ENCODE data around the gene SEC16A. TPM values are rescaled to one million over a fixed set of nuclear protein-coding genes. Genes with fewer than 3 reads are reported as not detected.

SEC16A gene
- total and polyA plus RNA-seq, 4 donors = 21.7 to 96.1 (median 66.0) TPM

DNA sequence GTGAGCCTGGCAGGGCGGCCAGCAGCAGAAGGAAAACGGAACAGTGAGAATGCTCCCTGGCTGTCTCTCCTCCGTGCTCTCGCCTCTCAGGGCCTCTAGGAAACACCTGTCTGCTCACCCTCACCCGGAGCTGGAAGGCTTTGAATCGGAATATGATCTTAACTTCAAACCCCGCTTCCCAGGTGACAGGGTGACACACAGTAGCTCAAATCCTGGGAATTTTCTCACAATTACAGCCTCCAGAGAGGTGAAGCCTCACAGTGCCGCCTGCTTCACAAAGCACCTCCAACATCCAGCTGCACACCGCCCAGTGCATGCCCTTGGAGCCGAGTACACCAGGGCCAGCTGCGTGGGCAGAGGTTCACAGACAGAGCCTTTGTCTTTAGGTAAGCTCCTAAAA, 12.5 kb downstream of the SEC16A start:
- DNase-seq (ENCODE audit: low spot score) = no peak
- TF ChIP-seq HNF4A (conservative IDR thresholded peaks at IDR 0.05) = no peak
- no peak for TF ChIP-seq FOXA2 (IDR thresholded peaks at IDR 0.05)
- no peak for TF ChIP-seq NR2F2 (IDR thresholded peaks at IDR 0.05)
- Histone ChIP-seq H3K4me3 (ENCODE audit: low read depth in 1 of 3, low read length in 3 of 3) (no peak overlapping the region), H3K9me3 (ENCODE audit: control insufficient read depth in 4 of 4, low read length in 3 of 4) (no peaks in the 10 kb centered on the region), H3K27ac (ENCODE audit: low read depth in 1 of 2, low read length in 2 of 2) (no peak overlapping the region), H3K9ac (ENCODE audit: low read depth in 1 of 2, low read length in 2 of 2) (no peak overlapping the region), H3K27me3 (ENCODE audit: control insufficient read depth in 4 of 4, insufficient read depth in 4 of 4, low read length in 3 of 4) (no peaks in the 10 kb centered on the region), H3K36me3 (ENCODE audit: control insufficient read depth in 4 of 4, insufficient read depth in 3 of 4, low read depth in 1 of 4, low read length in 3 of 4) (peaks cover 50 to 98% (median 71%) of the 10 kb centered on the region in 4 donors), H3K4me1 (ENCODE audit: control insufficient read depth in 4 of 4, insufficient read depth in 4 of 4, low read length in 3 of 4) (no peaks in the 10 kb centered on the region)
- WGBS = 91% methylated on average over 11 of the region's 11 CpGs

DNA sequence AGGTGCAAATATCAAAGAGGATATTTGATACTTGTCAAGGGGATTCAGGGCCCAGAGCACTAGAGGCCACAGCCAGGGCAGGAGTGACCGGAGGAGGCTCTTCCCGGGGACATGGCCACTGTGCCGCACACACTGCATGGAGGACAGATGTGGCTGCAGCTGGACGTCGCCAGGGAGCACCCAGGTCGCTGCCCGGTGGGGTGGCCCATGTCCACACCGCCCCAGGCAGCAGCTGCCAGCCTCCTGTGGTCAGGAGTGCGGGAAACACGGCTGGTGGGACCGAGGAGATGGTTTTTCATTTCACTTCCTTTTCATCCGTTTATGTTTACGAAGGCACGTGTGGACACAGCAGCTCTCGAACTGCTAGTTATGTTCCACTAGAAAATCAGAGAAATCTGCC, 15.1 kb downstream of the SEC16A start:
- no peaks in the 10 kb centered on the region for H3K4me1 ChIP-seq (ENCODE audit: control insufficient read depth in 4 of 4, insufficient read depth in 4 of 4, low read length in 3 of 4)
- DNase-seq (ENCODE audit: low spot score) = no peak
- WGBS = 90% methylated on average over 15 of the region's 15 CpGs
- no peaks in the 10 kb centered on the region for H3K27me3 ChIP-seq (ENCODE audit: control insufficient read depth in 4 of 4, insufficient read depth in 4 of 4, low read length in 3 of 4)
- H3K9ac ChIP-seq (ENCODE audit: low read depth in 1 of 2, low read length in 2 of 2) = no peak overlapping the region
- no peak overlapping the region for H3K27ac ChIP-seq (ENCODE audit: low read depth in 1 of 2, low read length in 2 of 2)
- no peaks in the 10 kb centered on the region for H3K9me3 ChIP-seq (ENCODE audit: control insufficient read depth in 4 of 4, low read length in 3 of 4)
- TF ChIP-seq SP1 (IDR thresholded peaks at IDR 0.05) = no peak
- TF ChIP-seq ATF3 (IDR thresholded peaks at IDR 0.05) = no peak
- no peak for TF ChIP-seq RXRA (IDR thresholded peaks at IDR 0.05)
- no peak for TF ChIP-seq JUND (IDR thresholded peaks at IDR 0.05)
- no peak for TF ChIP-seq FOXA1 (IDR thresholded peaks at IDR 0.05)
- TF ChIP-seq, protein P1, sequence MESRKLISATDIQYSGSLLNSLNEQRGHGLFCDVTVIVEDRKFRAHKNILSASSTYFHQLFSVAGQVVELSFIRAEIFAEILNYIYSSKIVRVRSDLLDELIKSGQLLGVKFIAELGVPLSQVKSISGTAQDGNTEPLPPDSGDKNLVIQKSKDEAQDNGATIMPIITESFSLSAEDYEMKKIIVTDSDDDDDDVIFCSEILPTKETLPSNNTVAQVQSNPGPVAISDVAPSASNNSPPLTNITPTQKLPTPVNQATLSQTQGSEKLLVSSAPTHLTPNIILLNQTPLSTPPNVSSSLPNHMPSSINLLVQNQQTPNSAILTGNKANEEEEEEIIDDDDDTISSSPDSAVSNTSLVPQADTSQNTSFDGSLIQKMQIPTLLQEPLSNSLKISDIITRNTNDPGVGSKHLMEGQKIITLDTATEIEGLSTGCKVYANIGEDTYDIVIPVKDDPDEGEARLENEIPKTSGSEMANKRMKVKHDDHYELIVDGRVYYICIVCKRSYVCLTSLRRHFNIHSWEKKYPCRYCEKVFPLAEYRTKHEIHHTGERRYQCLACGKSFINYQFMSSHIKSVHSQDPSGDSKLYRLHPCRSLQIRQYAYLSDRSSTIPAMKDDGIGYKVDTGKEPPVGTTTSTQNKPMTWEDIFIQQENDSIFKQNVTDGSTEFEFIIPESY (IDR thresholded peaks at IDR 0.05) = no peak
- no peak for TF ChIP-seq RAD21 (IDR thresholded peaks at IDR 0.05)
- no peak for TF ChIP-seq FOXA2 (IDR thresholded peaks at IDR 0.05)
- no peak for TF ChIP-seq TAF1 (conservative IDR thresholded peaks at IDR 0.05)
- TF ChIP-seq YY1 (IDR thresholded peaks at IDR 0.05) = no peak
- TF ChIP-seq GABPA (IDR thresholded peaks at IDR 0.05 in 1 of 2, conservative IDR thresholded peaks at IDR 0.05 in 1 of 2) = no peak
- no peak for TF ChIP-seq MAX (IDR thresholded peaks at IDR 0.05)
- no peak for TF ChIP-seq CTCF (IDR thresholded peaks at IDR 0.05; ENCODE audit: low read depth, low read length, missing input control)
- TF ChIP-seq HNF4G (IDR thresholded peaks at IDR 0.05) = no peak
- no peak for TF ChIP-seq HNF4A (conservative IDR thresholded peaks at IDR 0.05)
- TF ChIP-seq NR2F2 (IDR thresholded peaks at IDR 0.05) = no peak
- TF ChIP-seq EGR1 (IDR thresholded peaks at IDR 0.05; ENCODE audit: low read depth in 2 of 2) = no peak
- H3K36me3 ChIP-seq (ENCODE audit: control insufficient read depth in 4 of 4, insufficient read depth in 3 of 4, low read depth in 1 of 4, low read length in 3 of 4) = peaks cover 54 to 99% (median 74%) of the 10 kb centered on the region in 4 donors
- H3K4me3 ChIP-seq (ENCODE audit: low read depth in 1 of 3, low read length in 3 of 3) = no peak overlapping the region

Measured in liver (tissue), 9 donors.